ENCODE data around the gene MRPS7. TPM values are rescaled to one million over a fixed set of nuclear protein-coding genes. Genes with fewer than 3 reads are reported as not detected.
A peak's percentile ranks its signal among the peaks of the same experiment; 100 is the strongest.

Gene MRPS7
- total RNA-seq, 1 experiment from 2014 or later, result 94.7 TPM

DNA sequence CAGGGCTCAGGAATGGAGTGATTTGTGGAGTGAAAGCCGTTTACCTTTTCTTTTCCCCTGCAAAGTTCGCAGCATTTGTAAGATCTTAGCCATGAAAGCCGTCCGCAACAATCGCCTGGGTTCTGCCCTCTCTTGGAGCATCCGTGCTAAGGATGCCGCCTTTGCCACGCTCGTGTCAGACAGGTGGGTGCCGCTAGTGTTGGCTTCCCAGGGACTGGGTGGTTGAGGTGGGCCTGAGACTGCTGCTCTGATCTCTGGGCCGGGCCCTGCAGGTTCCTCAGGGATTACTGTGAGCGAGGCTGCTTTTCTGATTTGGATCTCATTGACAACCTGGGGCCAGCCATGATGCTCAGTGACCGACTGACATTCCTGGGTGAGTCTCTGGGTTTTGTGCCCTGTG is 28.9 kb upstream of the MRPS7 start (continued):
- TF ChIP-seq, protein P1, sequence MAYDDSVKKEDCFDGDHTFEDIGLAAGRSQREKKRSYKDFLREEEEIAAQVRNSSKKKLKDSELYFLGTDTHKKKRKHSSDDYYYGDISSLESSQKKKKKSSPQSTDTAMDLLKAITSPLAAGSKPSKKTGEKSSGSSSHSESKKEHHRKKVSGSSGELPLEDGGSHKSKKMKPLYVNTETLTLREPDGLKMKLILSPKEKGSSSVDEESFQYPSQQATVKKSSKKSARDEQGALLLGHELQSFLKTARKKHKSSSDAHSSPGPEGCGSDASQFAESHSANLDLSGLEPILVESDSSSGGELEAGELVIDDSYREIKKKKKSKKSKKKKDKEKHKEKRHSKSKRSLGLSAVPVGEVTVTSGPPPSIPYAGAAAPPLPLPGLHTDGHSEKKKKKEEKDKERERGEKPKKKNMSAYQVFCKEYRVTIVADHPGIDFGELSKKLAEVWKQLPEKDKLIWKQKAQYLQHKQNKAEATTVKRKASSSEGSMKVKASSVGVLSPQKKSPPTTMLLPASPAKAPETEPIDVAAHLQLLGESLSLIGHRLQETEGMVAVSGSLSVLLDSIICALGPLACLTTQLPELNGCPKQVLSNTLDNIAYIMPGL (CRISPR knock-in tag; IDR thresholded peaks at IDR 0.05), result no peak
- TF ChIP-seq ZNF232 (CRISPR knock-in tag; IDR thresholded peaks at IDR 0.05), result no peak
- no peak for TF ChIP-seq CBFB (CRISPR knock-in tag; IDR thresholded peaks at IDR 0.05; ENCODE audit: low read depth)
- no peak for TF ChIP-seq NR1H2 (CRISPR knock-in tag; IDR thresholded peaks at IDR 0.05)
- no peak for TF ChIP-seq EMX1 (CRISPR knock-in tag; IDR thresholded peaks at IDR 0.05)
- no peak for TF ChIP-seq ZNF416 (CRISPR knock-in tag; IDR thresholded peaks at IDR 0.05)
- no peak for TF ChIP-seq SP1 (CRISPR knock-in tag; conservative IDR thresholded peaks at IDR 0.05)
- no peak for TF ChIP-seq ERG (CRISPR knock-in tag; IDR thresholded peaks at IDR 0.05)

GRCh38 chr17:75237100-75238014 is 24.3 kb upstream of the MRPS7 start:
- Mint-ChIP-seq H3K27me3 (ENCODE audit: low read depth) (no peaks in the 10 kb centered on the region), H3K36me3 (peaks cover 57% of the 10 kb centered on the region), H3K4me1 (peaks cover 6% of the 10 kb centered on the region), H3K27ac (peak overlapping the region; percentile 81; the same call in 1 of the 2 replicates), H3K4me3 (no peak overlapping the region), H3K9me3 (no peaks in the 10 kb centered on the region)
- TF ChIP-seq ZNF532 (CRISPR knock-in tag; IDR thresholded peaks at IDR 0.05; ENCODE audit: borderline replicate concordance) (no peak), ZBTB21 (CRISPR knock-in tag; IDR thresholded peaks at IDR 0.05; ENCODE audit: borderline replicate concordance) (no peak)
- TF ChIP-seq, protein P2, sequence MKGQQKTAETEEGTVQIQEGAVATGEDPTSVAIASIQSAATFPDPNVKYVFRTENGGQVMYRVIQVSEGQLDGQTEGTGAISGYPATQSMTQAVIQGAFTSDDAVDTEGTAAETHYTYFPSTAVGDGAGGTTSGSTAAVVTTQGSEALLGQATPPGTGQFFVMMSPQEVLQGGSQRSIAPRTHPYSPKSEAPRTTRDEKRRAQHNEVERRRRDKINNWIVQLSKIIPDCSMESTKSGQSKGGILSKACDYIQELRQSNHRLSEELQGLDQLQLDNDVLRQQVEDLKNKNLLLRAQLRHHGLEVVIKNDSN (CRISPR knock-in tag; IDR thresholded peaks at IDR 0.05), result no peak
- ChIA-PET POLR2A (interaction anchor here (0.6 kb wide), 1 partner anchor 76 kb away, joined by 3 read pairs; no protein-coding TSS in a partner anchor), CTCF (interaction anchor here (0.6 to 3.8 kb wide), 5 partner anchors 10 to 123 kb away, joined by 3 to 155 read pairs (median 9); partner anchors contain the start of gene MIF4GD)
- no peak for ATAC-seq
- DNase-seq (ENCODE audit: low spot score), result no peak

DNA sequence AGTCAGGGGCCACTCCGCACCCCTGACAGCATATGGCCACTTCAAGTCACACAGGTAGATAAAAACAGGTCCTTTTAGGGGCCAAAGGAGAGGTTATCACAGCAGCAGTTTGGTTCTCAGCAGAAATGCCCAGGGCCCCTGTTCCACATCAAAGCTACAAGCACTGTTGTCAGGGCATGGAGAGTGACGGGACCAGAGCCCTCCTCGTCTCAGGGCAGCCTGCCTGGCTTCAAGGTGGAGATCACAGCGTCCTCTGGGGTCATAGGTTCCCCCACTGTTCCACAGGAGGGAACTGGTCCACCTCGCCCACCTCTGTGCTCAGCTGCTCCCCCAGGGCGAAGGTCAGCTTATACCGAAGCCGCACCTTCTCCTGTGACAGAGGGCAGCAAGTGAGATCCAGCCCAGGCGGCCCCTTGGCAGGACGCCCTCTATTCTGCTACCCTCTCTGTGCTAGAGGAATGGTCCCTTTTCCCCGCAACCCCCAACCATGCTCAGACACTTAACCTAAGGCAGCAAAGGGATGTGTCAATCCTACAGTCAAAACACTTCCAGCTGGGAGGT is 23.6 kb upstream of the MRPS7 start:
- no peak for ATAC-seq
- Mint-ChIP-seq H3K4me3 (no peak overlapping the region), H3K9me3 (no peaks in the 10 kb centered on the region), H3K36me3 (peaks cover 53% of the 10 kb centered on the region), H3K27ac (no peak overlapping the region), H3K27me3 (ENCODE audit: low read depth) (no peaks in the 10 kb centered on the region), H3K4me1 (peaks cover 6% of the 10 kb centered on the region)
- CTCF ChIA-PET, result interaction anchor here (0.6 to 3.8 kb wide), 4 partner anchors 9 to 124 kb away, joined by 3 to 155 read pairs (median 8); partner anchors contain the start of gene MIF4GD
- no peak for DNase-seq (ENCODE audit: low spot score)
- POLR2A ChIA-PET, result interaction anchor here (0.6 kb wide), 1 partner anchor 66 kb away, joined by 5 read pairs; no protein-coding TSS in a partner anchor
- no peak for TF ChIP-seq ERG (CRISPR knock-in tag; IDR thresholded peaks at IDR 0.05)
- TF ChIP-seq SMAD4 (CRISPR knock-in tag; IDR thresholded peaks at IDR 0.05), result no peak
- no peak for TF ChIP-seq SMAD3 (CRISPR knock-in tag; IDR thresholded peaks at IDR 0.05; ENCODE audit: borderline replicate concordance)
- TF ChIP-seq CBFB (CRISPR knock-in tag; IDR thresholded peaks at IDR 0.05; ENCODE audit: low read depth), result no peak
- TF ChIP-seq, protein P3, sequence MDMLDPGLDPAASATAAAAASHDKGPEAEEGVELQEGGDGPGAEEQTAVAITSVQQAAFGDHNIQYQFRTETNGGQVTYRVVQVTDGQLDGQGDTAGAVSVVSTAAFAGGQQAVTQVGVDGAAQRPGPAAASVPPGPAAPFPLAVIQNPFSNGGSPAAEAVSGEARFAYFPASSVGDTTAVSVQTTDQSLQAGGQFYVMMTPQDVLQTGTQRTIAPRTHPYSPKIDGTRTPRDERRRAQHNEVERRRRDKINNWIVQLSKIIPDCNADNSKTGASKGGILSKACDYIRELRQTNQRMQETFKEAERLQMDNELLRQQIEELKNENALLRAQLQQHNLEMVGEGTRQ (CRISPR knock-in tag; IDR thresholded peaks at IDR 0.05), result no peak
